GM23248 (cell line): Measurements from ENCODE around the gene EFNB2. TPM values are rescaled to one million over a fixed set of nuclear protein-coding genes. Genes with fewer than 3 reads are reported as not detected.

Source experiments
- DNase-seq: peaks from one replicate; pipeline ENCODE4 v3.0.0-alpha.2; 2015
- H2AFZ ChIP-seq: fragments of 200-600 bp; sonication (generic); 2 replicates; pipeline ENCODE4 v1.6.1; 2016; ENCODE audit warnings: antibody characterized with exemption
- H3F3A ChIP-seq: fragments of 200-600 bp; sonication (generic); 2 replicates; pipeline ENCODE4 v1.6.1; 2016; ENCODE audit warnings: mild to moderate bottlenecking, antibody characterized with exemption, mixed run types; ENCODE audit not compliant: insufficient read depth
- H3K27ac ChIP-seq: fragments of 200-600 bp; sonication (generic); 2 replicates; pipeline ENCODE4 v1.5.1; 2016; ENCODE audit warnings: mild to moderate bottlenecking
- H3K27me3 ChIP-seq: fragments of 200-600 bp; sonication (generic); replicated peaks from 2 replicates; pipeline ENCODE4 v1.6.1; 2016; ENCODE audit warnings: mild to moderate bottlenecking; ENCODE audit not compliant: insufficient read depth
- H3K36me3 ChIP-seq: fragments of 200-600 bp; sonication (generic); 2 replicates; pipeline ENCODE4 v1.6.1; 2016; ENCODE audit warnings: low read depth, mild to moderate bottlenecking
- H3K4me1 ChIP-seq: fragments of 200-600 bp; sonication (generic); 2 replicates; pipeline ENCODE4 v1.6.1; 2016; ENCODE audit warnings: mild to moderate bottlenecking; ENCODE audit not compliant: insufficient read depth
- H3K4me2 ChIP-seq: fragments of 200-600 bp; sonication (generic); one replicate; pipeline ENCODE4 v1.6.1; 2016; ENCODE audit warnings: mild to moderate bottlenecking; ENCODE audit not compliant: unreplicated experiment
- H3K4me3 ChIP-seq: fragments of 200-600 bp; sonication (generic); 2 replicates; pipeline ENCODE4 v1.5.1; 2016; ENCODE audit warnings: mild to moderate bottlenecking
- H3K79me2 ChIP-seq: fragments of 200-600 bp; sonication (generic); 2 replicates; pipeline ENCODE4 v1.6.1; 2016; ENCODE audit warnings: mild to moderate bottlenecking; ENCODE audit not compliant: insufficient read depth
- H3K9ac ChIP-seq: fragments of 200-600 bp; sonication (generic); 2 replicates; pipeline ENCODE4 v1.6.1; 2016; ENCODE audit warnings: mild to moderate bottlenecking
- H3K9me2 ChIP-seq: fragments of 200-600 bp; sonication (generic); 2 replicates; pipeline ENCODE4 v1.6.1; 2016; ENCODE audit warnings: mixed run types, mild to moderate bottlenecking, moderate library complexity; ENCODE audit not compliant: insufficient read depth
- H3K9me3 ChIP-seq: fragments of 200-600 bp; sonication (generic); one replicate; pipeline ENCODE4 v1.6.1; 2017; ENCODE audit warnings: low read depth
- H4K20me1 ChIP-seq: fragments of 200-600 bp; sonication (generic); 2 replicates; pipeline ENCODE4 v1.6.0; 2016; ENCODE audit not compliant: insufficient read depth
- EZH2 ChIP-seq: fragments of 200-600 bp; sonication (generic); IDR thresholded peaks from 2 replicates; pipeline ENCODE4 v1.6.1; 2018; ENCODE audit warnings: antibody characterized with exemption, mild to moderate bottlenecking; ENCODE audit not compliant: insufficient read depth, poor library complexity, severe bottlenecking
- EZH2phosphoT487 ChIP-seq: fragments of 200-600 bp; sonication (generic); IDR thresholded peaks from 2 replicates; pipeline ENCODE4 v1.6.1; 2018; ENCODE audit warnings: antibody characterized with exemption, moderate library complexity, mild to moderate bottlenecking, low read depth; ENCODE audit not compliant: insufficient read depth
- WGBS, 2 experiments: methylation state at CpG; one replicate each; pipeline ENCODE4 v1.1.6; 2015 to 2017; ENCODE audit warnings: low lambda C conversion rate in 2 of 2, low coverage in 1 of 2; ENCODE audit errors: missing lambda C conversion rate in 2 of 2; 5-methylcytosine and 5-hydroxymethylcytosine counted together
- in situ Hi-C: fragments of 300-500 bp; cut with MboI; formaldehyde crosslinking; loops from 2 replicates; pipeline ENCODE4 v1.15.0; 2020
- polyA plus RNA-seq: library from polyadenylated mRNA; unstranded; fragments of >200 nt; fragmentation: Nextera tagmentation; extraction: Ambion mirVana; gene quantifications from 2 replicates; pipeline ENCODE4 v1.2.1, GENCODE V29; 2016
- total RNA-seq: library from RNA; depleted of rRNA; stranded (reverse); fragments of >200 nt; shearing (Covaris generic); gene quantifications from 2 replicates; pipeline ENCODE4 v1.2.3, GENCODE V29; 2014

Gene EFNB2
- total and polyA plus RNA-seq, 2 experiments from 2014 or later = 0.06 to 0.43 TPM

- H2AFZ ChIP-seq = peak overlapping the region; percentile 39; the same call in 1 of the 2 replicates
- peaks cover 12% of the 10 kb centered on the region for H3F3A ChIP-seq
- DNase-seq = peak; percentile 8
- no peaks in the 10 kb centered on the region for H3K9me3 ChIP-seq
- no peaks in the 10 kb centered on the region for H3K9me2 ChIP-seq
- H3K27ac ChIP-seq = no peak overlapping the region
- in situ Hi-C loops = no loop called here
- 0 out of 2 replicates have a peak, but pooled peaks cover 8% of the 10 kb centered on the region for H3K4me1 ChIP-seq
- WGBS, 2 experiments = 39 to 40% methylated on average over 18 of the region's 18 CpGs
- H3K9ac ChIP-seq = no peak overlapping the region
- H3K4me2 ChIP-seq = peak overlapping the region; percentile 86
- TF ChIP-seq EZH2 = no peak
- TF ChIP-seq EZH2phosphoT487 = no peak
- H3K36me3 ChIP-seq = no peaks in the 10 kb centered on the region
- H3K27me3 ChIP-seq = no peaks in the 10 kb centered on the region; the same call in 1 of the 2 replicates
- H4K20me1 ChIP-seq = no peaks in the 10 kb centered on the region
- no peaks in the 10 kb centered on the region for H3K79me2 ChIP-seq
- H3K4me3 ChIP-seq = peak overlapping the region; percentile 65
Observed at GRCh38 chr13:106532111-106532929, 3.1 kb downstream of the EFNB2 start.

GRCh38 chr13:106530980-106531481 is 4.4 kb downstream of the EFNB2 start:
- Histone ChIP-seq H3K4me3 (no peak overlapping the region), H3K9ac (no peak overlapping the region)

GRCh38 chr13:106530171-106530851 is 5.2 kb downstream of the EFNB2 start:
- H3K9me3 ChIP-seq = no peaks in the 10 kb centered on the region
- H3K9ac ChIP-seq = no peak overlapping the region
- no peak overlapping the region for H2AFZ ChIP-seq
- WGBS, 2 experiments = 91 to 93% methylated on average over 11 of the region's 11 CpGs
- H3K4me2 ChIP-seq = no peak overlapping the region
- H3K36me3 ChIP-seq = no peaks in the 10 kb centered on the region
- no peaks in the 10 kb centered on the region for H3K9me2 ChIP-seq
- no peak for DNase-seq
- H3K79me2 ChIP-seq = no peaks in the 10 kb centered on the region
- TF ChIP-seq EZH2phosphoT487 (no peak), EZH2 (no peak)
- H3K4me3 ChIP-seq = no peak overlapping the region
- no peak overlapping the region for H3K27ac ChIP-seq
- no peaks in the 10 kb centered on the region; the same call in 1 of the 2 replicates for H3K27me3 ChIP-seq
- peaks cover 7% of the 10 kb centered on the region for H3F3A ChIP-seq
- H3K4me1 ChIP-seq = 0 out of 2 replicates have a peak, but pooled peaks cover 8% of the 10 kb centered on the region
- no peaks in the 10 kb centered on the region for H4K20me1 ChIP-seq
- in situ Hi-C loops = no loop called here

More at GRCh38 chr13:106530980-106531481, 4.4 kb downstream of the EFNB2 start:
- no peaks in the 10 kb centered on the region for H3K36me3 ChIP-seq
- no peak overlapping the region for H3K27ac ChIP-seq
- no peaks in the 10 kb centered on the region; the same call in 1 of the 2 replicates for H3K27me3 ChIP-seq
- H2AFZ ChIP-seq = no peak overlapping the region
- H3K4me2 ChIP-seq = no peak overlapping the region
- H3K9me3 ChIP-seq = no peaks in the 10 kb centered on the region
- H3F3A ChIP-seq = peaks cover 7% of the 10 kb centered on the region
- no peak for DNase-seq
- WGBS, 2 experiments = 92 to 93% methylated on average over 8 of the region's 8 CpGs
- TF ChIP-seq EZH2phosphoT487 (no peak), EZH2 (no peak)
- H4K20me1 ChIP-seq = no peaks in the 10 kb centered on the region
- no peaks in the 10 kb centered on the region for H3K9me2 ChIP-seq
- H3K4me1 ChIP-seq = 0 out of 2 replicates have a peak, but pooled peaks cover 8% of the 10 kb centered on the region
- in situ Hi-C loops = no loop called here
- H3K79me2 ChIP-seq = no peaks in the 10 kb centered on the region

- no peak overlapping the region for H2AFZ ChIP-seq
- H3K79me2 ChIP-seq = no peaks in the 10 kb centered on the region
- H3F3A ChIP-seq = peaks cover 7% of the 10 kb centered on the region
- H3K36me3 ChIP-seq = no peaks in the 10 kb centered on the region
- H3K27ac ChIP-seq = no peak overlapping the region
- H3K27me3 ChIP-seq = no peaks in the 10 kb centered on the region; the same call in 1 of the 2 replicates
- H3K4me1 ChIP-seq = 0 out of 2 replicates have a peak, but pooled peaks cover 8% of the 10 kb centered on the region
- WGBS, 2 experiments = 85 to 86% methylated on average over 8 of the region's 8 CpGs
- in situ Hi-C loops = loop anchor here (10.0 kb wide), 1 partner anchor 455 kb away; no protein-coding TSS in a partner anchor
- TF ChIP-seq EZH2 (no peak), EZH2phosphoT487 (no peak)
- no peak overlapping the region for H3K4me3 ChIP-seq
- no peak overlapping the region for H3K4me2 ChIP-seq
- no peak overlapping the region for H3K9ac ChIP-seq
- H3K9me2 ChIP-seq = no peaks in the 10 kb centered on the region
- H3K9me3 ChIP-seq = no peaks in the 10 kb centered on the region
- no peak for DNase-seq
- H4K20me1 ChIP-seq = no peaks in the 10 kb centered on the region
Observed at GRCh38 chr13:106529415-106530170, 5.9 kb downstream of the EFNB2 start.
